AG08395 (cell line): ENCODE measurements around the gene KCNMB2.
"Not testable (repeated sequence)": the region's sequence is repeated elsewhere in the genome, so short reads cannot be mapped to it uniquely, and the experiment has no call there.

Experiments
- DNase-seq: peaks from one replicate; pipeline ENCODE4 v3.0.0; 2012; ENCODE audit warnings: mixed read lengths, low spot score

KCNMB2 gene

DNA sequence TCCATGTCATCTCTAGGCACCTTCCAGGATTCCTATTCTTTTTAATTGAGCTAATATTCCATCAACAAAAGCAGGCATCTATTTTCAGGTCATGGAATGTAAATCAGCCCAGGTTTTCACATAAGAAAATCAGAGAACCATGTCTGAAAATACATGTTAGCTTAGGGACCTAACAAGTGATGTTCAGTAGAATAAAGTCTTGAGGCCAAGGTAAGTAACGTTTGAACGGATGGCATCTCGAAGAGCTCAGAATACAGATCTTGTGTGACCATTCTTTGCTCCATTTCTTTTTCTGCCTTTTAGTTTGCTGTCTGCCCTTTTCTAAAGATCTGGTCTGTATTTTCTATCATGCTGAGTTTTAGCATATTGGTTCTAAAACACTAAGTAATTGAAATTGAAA is 16.5 kb upstream of the KCNMB2 start:
- DNase-seq: no peak

DNA sequence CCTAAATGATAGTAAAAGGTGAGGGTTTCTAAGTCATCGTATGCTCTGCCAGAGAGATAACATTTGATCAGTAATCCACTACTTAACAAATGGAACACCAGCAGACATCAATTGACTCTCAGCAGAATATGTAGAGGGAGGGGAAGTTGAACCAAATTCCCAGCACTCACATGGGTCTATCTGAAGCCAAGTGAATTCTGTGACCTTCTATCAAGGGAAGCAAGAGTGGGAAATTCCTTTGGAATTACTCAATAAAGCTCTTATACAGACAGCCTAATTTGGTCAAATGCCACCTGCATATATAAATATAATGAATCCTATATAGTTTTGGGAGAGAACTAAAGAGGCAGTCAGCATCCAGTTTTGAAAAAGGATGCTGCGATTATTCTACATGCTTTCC is 15.8 kb upstream of the KCNMB2 start:
- no peak for DNase-seq

DNA sequence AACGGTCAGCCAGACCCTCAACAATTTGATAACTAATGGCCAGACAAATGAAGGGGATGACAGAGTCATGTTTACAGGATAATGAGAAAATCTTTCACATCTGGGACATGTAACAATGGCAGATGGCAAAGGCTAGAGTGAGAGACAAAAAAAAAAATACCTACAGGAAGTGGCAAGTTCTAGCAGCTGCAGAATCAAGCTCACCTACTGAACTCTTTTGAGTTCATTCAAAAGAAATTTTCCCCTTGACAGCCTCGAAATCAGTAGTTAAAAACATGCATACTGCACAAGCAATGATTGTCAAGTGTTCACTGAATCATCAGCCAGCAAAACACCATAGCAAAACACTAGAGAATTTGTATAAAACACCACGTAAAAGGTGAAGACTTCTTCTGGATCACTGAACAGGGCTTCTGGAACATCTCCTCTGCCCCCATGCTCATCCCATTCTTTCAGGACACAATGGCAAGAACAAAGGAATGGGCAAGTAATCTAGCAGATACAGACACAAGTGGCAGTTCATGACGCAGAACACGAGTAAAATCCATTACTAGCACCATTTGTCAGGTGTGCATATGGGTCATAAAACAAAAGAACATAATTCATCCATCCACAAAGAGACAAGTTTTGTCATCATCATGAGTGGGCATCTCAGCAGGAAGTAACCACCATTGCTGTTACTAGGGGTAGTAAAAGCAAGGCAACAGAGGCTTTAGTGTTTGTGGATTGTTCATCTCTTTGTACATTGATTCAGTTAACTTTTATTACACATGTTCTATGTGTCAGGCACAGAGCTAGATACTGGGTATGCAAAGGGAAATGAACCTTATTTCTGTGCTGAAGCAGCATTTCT is 13.8 kb upstream of the KCNMB2 start:
- no peak for DNase-seq

DNA sequence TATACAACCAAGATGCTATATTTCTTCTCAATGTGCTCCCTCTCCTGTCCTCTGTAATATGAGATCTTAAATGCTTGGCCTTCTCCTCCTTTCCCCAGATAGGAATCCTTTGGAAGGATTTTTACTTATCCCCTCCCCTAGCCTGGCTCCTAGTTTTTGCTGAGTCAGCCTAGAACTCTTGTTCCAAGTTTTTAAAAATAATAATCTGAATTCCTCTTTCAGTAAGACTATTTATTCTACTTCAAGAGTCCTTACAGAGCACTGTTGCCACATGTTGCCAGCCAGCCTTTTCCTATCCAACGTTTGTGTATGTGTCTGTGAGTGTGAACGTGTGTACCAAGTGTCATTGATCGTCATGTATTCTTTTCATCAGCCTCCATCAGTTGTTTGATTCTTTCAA is 11.0 kb upstream of the KCNMB2 start:
- no peak for DNase-seq

DNA sequence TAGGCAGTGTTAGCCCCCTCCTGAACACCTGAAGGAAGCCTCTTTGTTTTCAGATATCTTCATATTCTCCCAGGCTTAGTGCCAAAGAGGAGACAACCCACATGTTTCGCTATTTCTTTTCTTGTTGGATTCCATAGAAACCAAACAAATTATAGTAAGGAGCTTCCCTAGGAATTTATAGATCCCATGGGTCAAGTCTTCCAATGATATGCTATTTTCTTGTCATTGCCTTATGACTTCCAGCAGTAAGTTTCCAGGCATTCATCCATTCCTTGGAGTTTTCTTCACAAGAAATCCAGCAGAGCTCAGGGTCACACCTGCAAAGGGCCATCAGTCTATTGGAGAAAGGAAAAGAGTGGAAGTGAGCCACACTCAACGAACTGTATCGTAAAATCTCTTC is 9.9 kb upstream of the KCNMB2 start:
- DNase-seq: no peak

DNA sequence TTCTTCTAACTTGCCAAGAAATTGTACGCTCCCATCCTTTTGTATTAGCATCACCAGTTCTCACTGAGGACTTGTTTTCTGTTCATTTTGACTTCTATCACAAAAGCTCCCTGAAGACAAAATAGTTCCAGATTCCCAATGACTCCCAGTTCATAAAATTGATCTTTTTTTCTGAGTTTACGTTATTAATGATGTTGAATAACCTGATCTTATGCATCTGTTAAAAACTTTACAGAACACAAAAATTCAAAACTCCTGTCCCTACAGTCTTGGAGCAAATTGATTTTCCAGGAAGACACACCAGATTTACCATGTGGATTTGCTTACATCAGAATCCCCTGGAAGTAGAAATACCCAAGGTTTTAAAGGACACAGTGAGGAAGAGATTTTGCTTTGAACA is 8.3 kb upstream of the KCNMB2 start:
- DNase-seq: no peak

DNA sequence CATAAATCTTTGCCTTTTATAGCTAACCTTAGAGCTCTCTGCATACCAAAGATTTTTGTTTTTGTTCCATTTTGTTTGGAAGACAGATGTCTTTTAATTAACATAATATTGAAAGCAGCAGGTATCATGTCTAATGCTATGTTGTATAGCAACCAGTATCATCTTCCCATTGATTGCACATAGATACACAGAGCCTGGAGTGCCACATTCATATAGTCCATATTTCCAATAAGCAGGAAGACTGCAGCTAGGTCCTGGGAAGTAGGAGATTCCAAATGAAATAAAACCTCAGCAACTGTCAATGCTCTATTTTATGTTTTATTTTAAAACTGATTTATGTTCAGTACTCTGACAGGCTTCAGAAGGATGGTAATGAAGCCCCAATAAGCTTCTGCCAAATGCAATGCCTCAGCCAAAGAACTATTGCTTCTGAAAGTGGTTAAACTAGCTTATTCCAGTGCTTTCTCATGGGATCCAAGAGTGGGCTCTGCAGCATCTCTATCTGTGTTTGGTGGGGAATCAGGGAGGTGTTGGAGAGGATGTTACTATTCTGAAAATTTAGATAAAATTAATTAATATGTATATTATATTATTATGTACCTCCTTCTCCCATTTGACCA is 6.5 kb upstream of the KCNMB2 start:
- no peak for DNase-seq

DNA sequence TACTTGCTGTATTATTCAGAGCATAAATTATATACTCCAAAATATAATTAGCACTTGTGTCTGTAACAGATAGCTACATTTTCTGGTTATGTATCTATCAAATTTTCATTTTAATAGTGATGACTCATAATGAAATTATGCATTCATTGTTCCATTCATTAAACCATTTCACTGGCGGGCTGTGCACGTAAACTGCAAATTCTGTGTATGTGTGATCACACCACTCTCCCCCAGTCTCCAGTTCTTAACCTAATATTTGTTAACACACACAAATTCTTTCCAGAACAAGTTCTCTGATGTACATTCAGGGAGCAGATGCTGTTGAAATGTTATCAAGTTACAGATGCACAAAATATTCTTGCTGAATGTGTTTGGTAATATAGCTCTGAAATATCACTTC is 3.8 kb upstream of the KCNMB2 start:
- no peak for DNase-seq

DNA sequence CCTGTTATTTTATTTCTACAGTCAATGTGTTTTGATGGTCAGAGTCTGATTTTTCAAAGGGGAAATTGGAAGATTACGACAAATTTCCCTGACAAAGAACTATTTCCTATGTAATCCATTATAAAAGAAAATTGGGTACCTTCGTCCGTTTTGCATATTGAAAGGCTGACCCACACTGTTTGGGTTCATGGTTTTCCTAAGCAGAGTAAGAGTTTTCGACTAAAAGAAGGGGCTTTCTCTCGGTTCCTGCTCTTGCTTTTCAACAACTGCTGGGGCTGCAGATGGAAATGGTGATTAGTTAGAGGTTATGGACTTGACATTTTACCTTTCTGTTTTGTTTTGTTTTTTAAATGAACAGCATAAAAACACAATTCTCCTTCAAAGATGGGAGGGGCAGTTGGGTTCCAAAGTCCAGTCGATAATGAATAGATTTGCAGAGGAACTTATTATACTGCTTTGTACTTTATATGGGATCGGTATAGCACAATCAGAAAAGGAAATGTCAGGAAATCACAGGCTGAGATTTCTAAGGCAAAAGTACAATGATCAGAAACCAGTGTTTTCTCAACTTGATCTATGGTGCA is 978 bp downstream of the KCNMB2 start:
- DNase-seq: no peak

DNA sequence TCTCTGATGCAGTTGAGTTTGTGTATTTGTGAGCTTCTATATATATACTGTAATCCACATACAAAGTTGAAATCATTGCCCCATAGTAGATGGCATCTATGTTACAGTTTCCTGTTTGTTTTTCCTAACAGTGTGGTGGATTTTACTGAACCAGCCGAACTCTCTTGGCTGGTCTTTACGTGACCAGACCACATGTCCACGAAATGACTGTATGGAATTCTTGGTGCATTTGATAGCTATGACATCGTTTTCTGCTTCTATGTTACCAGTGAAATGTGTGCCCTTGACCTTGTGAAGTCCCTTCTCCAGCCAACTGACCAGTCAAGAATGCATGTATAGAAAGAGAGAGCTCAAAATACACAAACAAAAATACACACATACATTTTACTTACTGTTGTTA is 1.8 kb downstream of the KCNMB2 start:
- DNase-seq: no peak

DNA sequence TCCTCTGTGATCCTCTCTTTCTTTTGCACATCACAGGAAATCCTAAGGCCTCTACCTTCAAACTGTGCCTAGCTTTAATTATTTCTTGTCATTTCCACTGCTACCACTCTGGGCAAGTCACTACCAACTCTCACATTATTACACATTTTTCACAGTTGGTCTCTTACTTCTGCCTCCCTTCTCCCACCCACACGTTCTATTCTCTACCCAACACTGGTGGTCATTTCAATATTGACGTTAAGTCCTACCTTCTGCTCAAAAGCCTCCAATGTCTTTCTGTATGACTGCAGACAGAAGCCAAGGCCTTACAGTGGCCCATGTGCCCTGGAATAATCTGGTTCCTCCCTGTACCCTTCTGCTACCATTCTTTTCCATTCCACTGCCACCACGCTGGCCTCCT is 3.9 kb downstream of the KCNMB2 start:
- DNase-seq: no peak

DNA sequence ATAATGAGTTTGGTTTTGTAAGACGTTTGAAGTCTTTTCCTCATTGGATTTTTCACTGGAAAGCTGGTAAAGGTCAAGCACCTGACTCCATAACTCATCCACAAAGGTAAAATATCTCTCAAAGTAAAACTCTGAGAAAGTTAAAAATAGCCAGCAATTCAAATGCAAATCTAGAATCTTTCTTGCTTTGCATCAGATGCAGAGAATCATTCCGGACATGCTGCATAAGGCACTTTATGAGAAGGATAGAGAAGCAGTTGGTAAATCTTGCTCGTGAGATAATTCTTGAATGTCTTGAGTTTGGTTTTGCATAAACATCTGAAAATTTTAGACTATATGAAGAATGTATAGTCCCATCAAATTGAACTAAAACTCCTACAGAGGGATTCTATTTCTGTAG is 9.1 kb downstream of the KCNMB2 start:
- DNase-seq: no peak

DNA sequence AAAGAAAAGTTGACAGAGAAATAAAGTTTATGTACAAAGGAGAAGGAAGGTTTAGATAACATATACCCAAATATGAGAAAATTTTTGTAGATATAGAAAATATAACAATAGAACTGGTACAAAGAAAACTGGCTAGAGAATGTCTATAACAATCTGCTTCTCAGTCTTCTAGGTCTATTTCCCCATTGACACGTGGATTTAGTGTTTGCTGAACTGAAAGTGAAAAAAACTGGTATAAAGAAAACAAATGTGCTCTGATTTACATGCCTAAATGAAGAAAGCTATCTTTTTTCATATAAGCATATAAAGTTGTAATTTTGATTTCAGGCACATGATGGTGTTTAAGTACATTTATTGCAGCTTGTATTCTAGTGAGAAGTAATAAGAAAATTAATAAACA is 9.8 kb downstream of the KCNMB2 start:
- DNase-seq: no peak

DNA sequence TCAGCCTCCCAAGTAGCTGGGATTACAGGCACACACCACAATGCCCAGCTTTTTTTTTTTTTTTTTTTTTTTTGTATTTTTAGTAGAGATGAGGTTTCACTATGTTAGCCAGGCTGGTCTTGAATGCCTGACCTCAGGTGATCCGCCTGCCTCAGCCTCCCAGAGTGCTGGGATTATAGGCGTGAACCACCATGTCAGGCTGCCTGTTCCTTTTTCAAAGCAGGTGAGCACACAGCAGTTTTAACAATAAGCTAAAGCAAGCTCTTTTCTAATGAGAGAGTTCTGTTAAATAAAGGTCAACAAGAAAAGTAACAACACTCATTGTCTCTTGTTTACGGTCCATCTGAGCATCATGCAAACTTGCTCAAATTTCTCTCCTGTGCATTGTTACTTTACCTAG is 13.2 kb downstream of the KCNMB2 start:
- DNase-seq: not testable (repeated sequence)

DNA sequence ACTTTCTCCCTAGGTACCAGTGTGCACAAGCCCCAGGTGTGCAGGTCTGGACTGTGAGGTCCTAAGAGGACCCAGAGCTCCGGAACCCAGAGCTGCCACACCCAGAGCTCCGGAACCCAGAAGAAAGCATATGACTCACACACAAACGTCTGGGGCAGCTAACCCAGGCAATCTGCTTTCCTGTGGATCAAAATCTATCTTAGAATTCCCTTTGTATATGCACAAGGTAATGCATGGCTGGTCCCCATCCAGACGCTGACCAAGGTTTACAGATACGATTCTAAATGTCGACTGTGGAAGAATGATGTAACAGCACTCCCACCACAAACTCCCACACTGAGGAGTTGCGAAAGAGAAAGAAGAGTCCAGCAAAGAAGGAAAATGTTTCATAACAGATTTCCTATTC is 15.7 kb downstream of the KCNMB2 start:
- peak; percentile 28 for DNase-seq

DNA sequence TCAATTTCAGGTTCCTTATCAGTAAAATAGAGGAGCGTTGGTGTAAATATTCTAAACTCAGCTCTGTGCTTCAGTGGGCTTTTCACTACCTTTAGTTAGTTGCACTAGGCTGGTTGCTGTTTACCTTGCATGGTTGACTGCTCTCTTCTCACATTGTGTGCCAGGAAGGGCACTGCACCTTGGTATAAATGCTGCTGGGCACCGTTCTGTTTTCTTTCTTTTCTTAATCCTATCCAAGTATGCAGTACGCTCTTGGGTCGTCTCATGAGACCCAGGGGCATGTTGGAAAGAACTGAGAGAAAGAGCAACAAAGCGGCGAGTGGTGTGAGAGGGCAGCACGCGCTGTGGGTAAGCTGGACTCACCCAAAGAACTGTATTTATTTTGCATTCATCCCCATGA is 22.4 kb downstream of the KCNMB2 start:
- DNase-seq: no peak

DNA sequence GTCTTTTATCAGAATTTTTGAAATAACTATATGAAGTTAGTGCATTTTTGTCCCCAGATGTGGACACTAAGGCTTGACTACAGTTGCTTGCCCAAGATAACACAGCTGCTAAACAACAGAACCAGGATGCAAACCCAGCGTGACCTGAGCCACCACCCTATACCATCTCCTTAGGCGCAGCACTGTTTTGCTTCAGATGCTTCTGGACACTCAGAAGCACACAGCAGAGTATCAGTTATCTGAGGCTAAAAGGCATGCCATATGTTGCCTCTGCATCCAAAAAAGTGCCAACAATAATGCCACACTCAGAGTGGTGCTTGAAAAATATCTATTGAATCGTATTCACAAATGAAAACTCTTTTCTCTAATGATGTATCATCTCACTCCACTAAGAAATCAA is 24.5 kb downstream of the KCNMB2 start:
- no peak for DNase-seq

DNA sequence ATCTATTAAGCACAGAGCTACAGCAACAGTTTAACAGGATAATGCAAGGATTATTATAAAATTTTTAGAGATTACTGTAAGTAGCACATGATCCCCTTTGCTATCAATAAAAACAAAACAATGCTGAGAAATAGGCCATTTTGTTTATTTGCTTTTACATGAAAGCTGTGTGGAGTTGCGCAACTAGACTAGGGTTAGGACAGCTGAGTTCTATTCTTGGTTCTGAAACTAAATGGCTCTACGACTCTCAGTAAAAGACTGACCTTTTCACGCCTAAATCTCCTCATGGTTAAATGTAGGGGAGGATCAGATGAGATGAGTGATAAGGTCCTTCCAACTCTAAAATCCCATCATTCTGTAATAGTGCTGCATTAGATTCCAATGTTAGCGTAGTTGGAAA is 25.0 kb downstream of the KCNMB2 start:
- no peak for DNase-seq

DNA sequence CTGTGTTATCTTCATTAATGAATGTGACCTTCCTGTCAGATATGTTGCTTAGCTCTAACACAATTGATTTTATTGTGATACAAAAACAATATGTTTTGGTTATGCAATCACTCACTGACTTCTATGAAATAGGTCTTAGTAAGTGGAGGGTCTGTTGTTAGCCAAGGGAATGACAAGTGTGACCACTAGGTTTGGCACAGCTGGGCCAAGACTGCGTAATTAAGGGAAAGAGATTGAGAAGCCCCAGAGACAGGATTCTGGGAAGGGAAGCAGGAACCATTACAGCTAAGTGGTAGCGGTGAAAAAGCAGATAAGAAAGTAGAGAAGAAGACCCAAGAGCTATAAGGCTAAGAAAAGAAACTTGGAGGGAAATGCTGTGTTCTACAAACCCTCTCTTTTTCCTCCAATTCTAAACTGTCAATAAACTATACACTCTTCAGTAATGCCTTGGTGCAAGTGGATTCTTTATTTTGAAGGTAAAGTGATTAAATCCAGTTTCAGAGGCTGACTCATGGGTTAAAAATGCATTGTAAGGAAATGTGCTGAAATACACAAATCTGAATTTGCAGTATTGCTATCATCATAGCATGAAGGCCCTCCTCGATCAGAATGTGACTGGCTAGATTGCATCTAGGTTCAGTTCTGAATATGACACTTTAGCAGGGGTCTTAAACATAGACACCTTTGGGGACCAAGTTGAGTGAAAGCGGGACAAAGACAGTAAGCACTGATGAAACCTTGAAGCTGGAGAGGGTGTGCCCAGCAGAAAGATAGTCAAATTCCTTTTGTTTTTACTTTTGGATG is 26.1 kb downstream of the KCNMB2 start:
- DNase-seq: peak; percentile 10

DNA sequence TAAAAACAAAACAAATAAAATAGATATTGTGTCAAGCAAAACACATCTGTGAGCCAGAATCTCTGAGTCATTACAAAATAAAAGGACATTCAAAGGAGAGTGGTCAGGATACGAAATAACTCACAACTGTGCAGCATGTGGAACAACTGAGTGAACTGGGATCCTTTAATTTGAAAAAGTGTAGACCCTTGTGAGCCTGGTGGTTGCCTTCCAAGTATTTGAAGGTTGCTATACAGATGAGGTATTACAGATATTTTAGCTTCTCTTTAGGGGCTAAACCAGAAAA is 26.7 kb downstream of the KCNMB2 start:
- peak; percentile 58 for DNase-seq

DNA sequence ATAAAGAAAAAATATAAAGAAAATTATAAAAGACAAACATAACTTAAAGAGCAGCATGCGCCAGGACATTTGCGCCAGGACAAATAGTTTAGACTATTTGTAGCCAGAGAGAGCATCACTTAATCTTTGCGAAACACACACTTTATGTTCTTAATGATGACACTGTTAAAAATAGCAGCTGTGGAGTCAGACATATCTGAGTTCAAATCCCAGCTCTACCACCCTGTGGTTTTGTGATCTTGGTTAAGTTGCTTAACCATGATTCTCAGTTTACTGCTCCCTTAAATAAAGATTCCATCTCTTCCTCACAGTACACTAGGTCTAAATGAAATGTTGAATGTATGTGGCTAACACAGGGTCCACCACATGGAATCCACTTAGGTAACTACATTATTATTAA is 31.4 kb downstream of the KCNMB2 start:
- DNase-seq: no peak

DNA sequence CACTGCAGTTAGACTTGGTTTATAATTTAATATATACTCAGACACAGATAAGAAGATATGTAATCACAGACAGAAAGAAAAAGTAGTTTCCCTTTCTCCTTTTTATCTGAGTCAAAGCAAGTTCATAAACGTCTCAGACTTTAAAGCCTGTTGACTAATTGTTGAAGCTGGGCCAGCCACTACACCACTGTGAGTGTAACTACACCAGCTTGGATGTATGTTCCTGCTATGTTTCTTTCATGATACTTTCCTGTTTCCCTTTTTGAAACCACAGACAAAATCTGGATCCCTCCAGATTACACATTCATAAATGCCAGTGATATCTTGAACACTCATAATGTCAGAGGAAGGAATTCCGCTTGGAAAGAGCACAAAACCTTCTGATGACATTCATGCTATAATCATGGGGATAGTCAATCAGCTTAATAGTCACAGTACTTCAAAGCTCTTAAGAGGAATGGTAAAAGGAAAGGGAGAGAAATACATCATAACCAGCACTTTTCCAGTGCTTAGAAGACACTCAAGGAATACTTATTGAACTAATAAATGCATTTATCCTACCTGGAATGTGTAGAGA is 32.0 kb downstream of the KCNMB2 start:
- no peak for DNase-seq

DNA sequence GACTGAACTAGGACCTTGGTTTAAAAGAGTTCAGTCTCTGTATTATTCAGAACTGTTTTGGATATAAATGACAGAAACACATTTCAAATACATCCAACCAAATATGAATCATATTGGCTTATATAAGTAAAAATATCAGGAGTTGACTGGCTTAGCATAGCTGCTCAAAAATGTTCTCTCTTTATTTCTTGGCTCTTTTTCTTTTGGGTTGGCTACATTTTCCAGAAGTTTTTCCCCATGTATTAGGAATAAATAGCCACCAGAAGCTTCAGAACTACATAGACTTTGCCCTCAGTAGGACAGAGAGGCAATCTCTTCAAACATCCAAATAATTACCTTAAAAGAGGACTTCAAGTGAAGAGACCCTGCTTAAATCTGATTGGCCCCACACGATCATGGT is 32.7 kb downstream of the KCNMB2 start:
- DNase-seq: no peak
